PC-3 (cell line): Measurements from ENCODE around the gene CIITA.

Source experiments
- CTCF ChIP-seq: fragments of 300-600 bp; sonication (generic); conservative IDR thresholded peaks from 2 replicates; pipeline ENCODE4 v1.5.1; 2017; ENCODE audit warnings: antibody characterized with exemption, low read depth, mild to moderate bottlenecking, low read length
- EZH2 ChIP-seq: fragments of 300-600 bp; sonication (generic); IDR thresholded peaks from one replicate; pipeline ENCODE4 v1.6.1; 2017; ENCODE audit warnings: antibody characterized with exemption, mild to moderate bottlenecking, low read length; ENCODE audit not compliant: unreplicated experiment

GRCh38 chr16:10896165-10896564 lies 19.2 kb downstream of the CIITA start:
- TF ChIP-seq CTCF, result no peak
- no peak for TF ChIP-seq EZH2
